ENCODE results near the gene FOXS1.
A peak's percentile ranks its signal among the peaks of the same experiment; 100 is the strongest.

FOXS1 gene

GRCh38 chr20:31845300-31845863 is at the start of gene FOXS1:
FOXS1 (minus strand) TSS chr20:31845604; CDS start chr20:31845542, 62 bp downstream.
- TF ChIP-seq CTCF (IDR thresholded peaks at IDR 0.05; ENCODE audit: low read depth, low read length, missing control alignments), result no peak
- H3K4me3 ChIP-seq (ENCODE audit: low read depth, low read length), result no peak within 1 kb of the TSS
- DNase-seq (ENCODE audit: low read depth), result no peak

GRCh38 chr20:31890646-31891045 is 45.2 kb upstream of the FOXS1 start:
- no peak for TF ChIP-seq CTCF (IDR thresholded peaks at IDR 0.05; ENCODE audit: low read depth, low read length, missing control alignments)
- DNase-seq (ENCODE audit: low read depth), result no peak
- no peak overlapping the region for H3K4me3 ChIP-seq (ENCODE audit: low read depth, low read length)

- no peak overlapping the region for H3K4me3 ChIP-seq (ENCODE audit: low read depth, low read length)
- no peak for TF ChIP-seq CTCF (IDR thresholded peaks at IDR 0.05; ENCODE audit: low read depth, low read length, missing control alignments)
- no peak for DNase-seq (ENCODE audit: low read depth)
These were observed 38.4 kb upstream of the FOXS1 start for GRCh38 chr20:31883829-31884228.

- H3K4me3 ChIP-seq (ENCODE audit: low read depth, low read length), result no peak overlapping the region
- DNase-seq (ENCODE audit: low read depth), result no peak
- no peak for TF ChIP-seq CTCF (IDR thresholded peaks at IDR 0.05; ENCODE audit: low read depth, low read length, missing control alignments)
These were observed 36.5 kb upstream of the FOXS1 start for GRCh38 chr20:31881945-31882344.

GRCh38 chr20:31879143-31879987 is 34.0 kb upstream of the FOXS1 start:
- DNase-seq (ENCODE audit: low read depth), result peak; percentile 68
- no peak for TF ChIP-seq CTCF (IDR thresholded peaks at IDR 0.05; ENCODE audit: low read depth, low read length, missing control alignments)

GRCh38 chr20:31877684-31878083 is 32.3 kb upstream of the FOXS1 start:
- DNase-seq (ENCODE audit: low read depth), result no peak
- no peak overlapping the region for H3K4me3 ChIP-seq (ENCODE audit: low read depth, low read length)
- no peak for TF ChIP-seq CTCF (IDR thresholded peaks at IDR 0.05; ENCODE audit: low read depth, low read length, missing control alignments)

More at GRCh38 chr20:31879143-31879987, 34.0 kb upstream of the FOXS1 start:
- peak overlapping the region; percentile 62 for H3K4me3 ChIP-seq (ENCODE audit: low read depth, low read length)

Measured in GM12864 (cell line).